ENCODE results near the gene TUBB2B.
A peak's percentile ranks its signal among the peaks of the same experiment; 100 is the strongest.
"Not testable (repeated sequence)": the region's sequence is repeated elsewhere in the genome, so short reads cannot be mapped to it uniquely, and the experiment has no call there.

Gene TUBB2B

GRCh38 chr6:3183066-3183465, 44.4 kb downstream of the TUBB2B start:
- no peak for DNase-seq

- no peak for DNase-seq
Measured at GRCh38 chr6:3181105-3181504, 46.3 kb downstream of the TUBB2B start.

GRCh38 chr6:3179945-3180344, 47.5 kb downstream of the TUBB2B start:
- not testable (repeated sequence) for DNase-seq

- DNase-seq, result not testable (repeated sequence)
Measured at GRCh38 chr6:3178666-3179065, 48.8 kb downstream of the TUBB2B start.

GRCh38 chr6:3176562-3177355, 50.7 kb downstream of the TUBB2B start:
- DNase-seq, result peak; percentile 88

GRCh38 chr6:3175715-3176402, 51.6 kb downstream of the TUBB2B start:
- DNase-seq, result no peak

Measured in fibroblast of skin of right quadriceps (primary cell).